Measurements from ENCODE around the gene UNC13A. TPM values are rescaled to one million over a fixed set of nuclear protein-coding genes. Genes with fewer than 3 reads are reported as not detected.

Gene UNC13A
- total and polyA plus RNA-seq, 2 of the 13 experiments (the other 11 are each of a cell fraction or from before 2014, with no cell fraction given): 0.11 to 0.45 TPM

- TF ChIP-seq MLXIP (CRISPR knock-in tag; IDR thresholded peaks at IDR 0.05; ENCODE audit: borderline replicate concordance) (no peak), ZNF280D (CRISPR knock-in tag; IDR thresholded peaks at IDR 0.05) (peak; percentile 54; the same call in 1 of the 2 replicates), ZNF703 (CRISPR knock-in tag; IDR thresholded peaks at IDR 0.05; ENCODE audit: borderline replicate concordance) (no peak), TCF7L2 (IDR thresholded peaks at IDR 0.05; ENCODE audit: low read depth, low read length) (no peak), IRF1 (CRISPR knock-in tag; IDR thresholded peaks at IDR 0.05; ENCODE audit: low read depth) (no peak), HMGXB3 (CRISPR knock-in tag; IDR thresholded peaks at IDR 0.05; ENCODE audit: borderline replicate concordance) (no peak), ZNF484 (CRISPR knock-in tag; IDR thresholded peaks at IDR 0.05; ENCODE audit: borderline replicate concordance, low read depth) (no peak), ZBTB44 (CRISPR knock-in tag; IDR thresholded peaks at IDR 0.05) (no peak), ZNF713 (CRISPR knock-in tag; IDR thresholded peaks at IDR 0.05) (no peak), KDM2A (CRISPR knock-in tag; IDR thresholded peaks at IDR 0.05; ENCODE audit: borderline replicate concordance, low read depth) (peak; percentile 61), ZNF44 (CRISPR knock-in tag; IDR thresholded peaks at IDR 0.05) (no peak), ZNF468 (CRISPR knock-in tag; IDR thresholded peaks at IDR 0.05) (no peak), SMAD9 (CRISPR knock-in tag; IDR thresholded peaks at IDR 0.05) (no peak), ZNF772 (CRISPR knock-in tag; IDR thresholded peaks at IDR 0.05) (no peak; the same call in 1 of the 2 replicates)
These were observed 132.0 kb downstream of the UNC13A start (continued) for GRCh38 chr19:17555929-17556813.

Data from HepG2 (cell line).